ENCODE measurements around the gene CD1D. TPM values are rescaled to one million over a fixed set of nuclear protein-coding genes. Genes with fewer than 3 reads are reported as not detected.
A peak's percentile ranks its signal among the peaks of the same experiment; 100 is the strongest.

CD1D gene
- total RNA-seq, 1 donor = not detected

DNA sequence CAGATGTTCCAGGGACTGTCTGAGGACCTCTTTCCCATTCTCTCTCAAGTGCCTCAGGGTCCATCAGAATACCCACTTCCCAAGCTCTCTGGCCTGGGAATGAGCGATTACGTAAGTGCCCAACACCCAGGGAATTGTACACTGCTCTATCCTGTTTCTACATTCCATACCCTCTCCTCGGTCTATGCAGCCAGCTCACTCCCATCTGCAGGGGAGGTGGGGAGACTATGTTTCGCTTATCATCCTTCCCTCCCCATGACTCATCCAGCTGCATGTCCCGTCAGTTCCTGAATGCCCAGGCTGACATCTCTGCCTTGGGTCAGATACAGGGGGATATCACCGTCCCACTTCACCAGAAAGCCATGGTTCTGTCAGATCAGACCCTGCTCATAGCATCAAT lies 34.5 kb upstream of the CD1D start:
- Histone ChIP-seq H3K27me3 (ENCODE audit: insufficient read depth, low read length) (no peaks in the 10 kb centered on the region), H3K36me3 (ENCODE audit: insufficient read depth, low read length) (no peaks in the 10 kb centered on the region), H3K9me3 (ENCODE audit: low read depth, low read length) (no peaks in the 10 kb centered on the region), H3K4me1 (ENCODE audit: insufficient read depth, low read length) (peaks cover 13% of the 10 kb centered on the region), H4K20me1 (ENCODE audit: insufficient read depth, low read length) (no peaks in the 10 kb centered on the region), H3K4me3 (ENCODE audit: insufficient read depth, low read length) (no peak overlapping the region), H2AFZ (ENCODE audit: low read length) (no peak overlapping the region), H3K79me2 (ENCODE audit: insufficient read depth, low read length) (no peaks in the 10 kb centered on the region), H3K27ac (ENCODE audit: low read depth, low read length) (no peak overlapping the region), H3K4me2 (ENCODE audit: insufficient read depth, low read length) (no peak overlapping the region)
- DNase-seq (ENCODE audit: insufficient read length, low spot score, missing footprints) = no peak
- TF ChIP-seq, protein P1, sequence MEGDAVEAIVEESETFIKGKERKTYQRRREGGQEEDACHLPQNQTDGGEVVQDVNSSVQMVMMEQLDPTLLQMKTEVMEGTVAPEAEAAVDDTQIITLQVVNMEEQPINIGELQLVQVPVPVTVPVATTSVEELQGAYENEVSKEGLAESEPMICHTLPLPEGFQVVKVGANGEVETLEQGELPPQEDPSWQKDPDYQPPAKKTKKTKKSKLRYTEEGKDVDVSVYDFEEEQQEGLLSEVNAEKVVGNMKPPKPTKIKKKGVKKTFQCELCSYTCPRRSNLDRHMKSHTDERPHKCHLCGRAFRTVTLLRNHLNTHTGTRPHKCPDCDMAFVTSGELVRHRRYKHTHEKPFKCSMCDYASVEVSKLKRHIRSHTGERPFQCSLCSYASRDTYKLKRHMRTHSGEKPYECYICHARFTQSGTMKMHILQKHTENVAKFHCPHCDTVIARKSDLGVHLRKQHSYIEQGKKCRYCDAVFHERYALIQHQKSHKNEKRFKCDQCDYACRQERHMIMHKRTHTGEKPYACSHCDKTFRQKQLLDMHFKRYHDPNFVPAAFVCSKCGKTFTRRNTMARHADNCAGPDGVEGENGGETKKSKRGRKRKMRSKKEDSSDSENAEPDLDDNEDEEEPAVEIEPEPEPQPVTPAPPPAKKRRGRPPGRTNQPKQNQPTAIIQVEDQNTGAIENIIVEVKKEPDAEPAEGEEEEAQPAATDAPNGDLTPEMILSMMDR (IDR thresholded peaks at IDR 0.05; ENCODE audit: extremely low read depth, low read depth, low read length) = no peak

DNA sequence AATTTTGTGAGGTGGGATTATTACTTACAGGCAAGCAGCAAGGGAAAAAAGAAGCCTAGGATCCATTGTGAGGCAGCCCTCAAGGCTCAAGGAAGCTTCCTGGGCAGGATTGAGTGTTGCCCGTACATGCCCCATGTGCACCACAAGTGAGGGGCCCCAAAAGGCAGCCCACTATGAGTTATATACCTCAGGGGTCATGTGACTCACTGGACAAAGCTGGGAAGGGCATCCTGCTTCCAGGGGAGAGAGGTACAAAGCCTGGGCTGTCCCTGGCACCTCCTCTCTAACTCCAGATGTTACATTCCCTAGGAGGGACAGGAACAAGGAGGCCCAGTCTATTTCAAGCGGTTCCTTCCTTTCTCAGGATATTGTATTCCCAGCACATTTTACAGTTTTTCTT lies 34.0 kb upstream of the CD1D start:
- H3K4me1 ChIP-seq (ENCODE audit: insufficient read depth, low read length) = peaks cover 13% of the 10 kb centered on the region
- DNase-seq (ENCODE audit: insufficient read length, low spot score, missing footprints) = no peak
- no peaks in the 10 kb centered on the region for H3K27me3 ChIP-seq (ENCODE audit: insufficient read depth, low read length)
- H3K4me3 ChIP-seq (ENCODE audit: insufficient read depth, low read length) = no peak overlapping the region
- H3K36me3 ChIP-seq (ENCODE audit: insufficient read depth, low read length) = no peaks in the 10 kb centered on the region
- TF ChIP-seq, protein P1 (IDR thresholded peaks at IDR 0.05; ENCODE audit: extremely low read depth, low read depth, low read length) = no peak
- no peaks in the 10 kb centered on the region for H3K79me2 ChIP-seq (ENCODE audit: insufficient read depth, low read length)
- no peaks in the 10 kb centered on the region for H3K9me3 ChIP-seq (ENCODE audit: low read depth, low read length)
- H2AFZ ChIP-seq (ENCODE audit: low read length) = no peak overlapping the region
- no peak overlapping the region for H3K4me2 ChIP-seq (ENCODE audit: insufficient read depth, low read length)
- H3K27ac ChIP-seq (ENCODE audit: low read depth, low read length) = no peak overlapping the region
- no peaks in the 10 kb centered on the region for H4K20me1 ChIP-seq (ENCODE audit: insufficient read depth, low read length)

DNA sequence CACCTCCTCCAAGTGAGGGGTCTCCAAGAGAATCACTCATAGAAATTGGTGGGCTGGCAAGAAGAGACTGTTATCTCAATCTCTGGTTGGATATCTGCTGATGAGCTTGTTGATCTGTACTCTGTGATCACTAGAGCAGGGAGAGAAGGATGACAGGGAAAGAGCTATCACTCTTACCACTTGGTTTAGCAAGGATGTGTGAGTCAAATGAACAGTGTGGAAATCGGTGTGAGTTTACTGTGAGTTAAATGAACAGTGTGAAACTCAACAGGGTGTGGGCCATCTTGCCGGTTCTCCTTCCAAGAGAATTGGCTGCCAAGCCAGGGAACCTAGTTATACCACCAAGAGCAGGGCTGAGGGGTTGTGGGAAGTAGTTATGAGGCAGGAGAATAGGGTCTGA lies 33.3 kb upstream of the CD1D start:
- H3K27ac ChIP-seq (ENCODE audit: low read depth, low read length) = no peak overlapping the region
- no peaks in the 10 kb centered on the region for H4K20me1 ChIP-seq (ENCODE audit: insufficient read depth, low read length)
- H3K9me3 ChIP-seq (ENCODE audit: low read depth, low read length) = no peaks in the 10 kb centered on the region
- H3K4me3 ChIP-seq (ENCODE audit: insufficient read depth, low read length) = no peak overlapping the region
- H3K27me3 ChIP-seq (ENCODE audit: insufficient read depth, low read length) = no peaks in the 10 kb centered on the region
- no peaks in the 10 kb centered on the region for H3K36me3 ChIP-seq (ENCODE audit: insufficient read depth, low read length)
- no peak overlapping the region for H3K4me2 ChIP-seq (ENCODE audit: insufficient read depth, low read length)
- no peaks in the 10 kb centered on the region for H3K79me2 ChIP-seq (ENCODE audit: insufficient read depth, low read length)
- TF ChIP-seq, protein P1 (IDR thresholded peaks at IDR 0.05; ENCODE audit: extremely low read depth, low read depth, low read length) = no peak
- peaks cover 13% of the 10 kb centered on the region for H3K4me1 ChIP-seq (ENCODE audit: insufficient read depth, low read length)
- no peak for DNase-seq (ENCODE audit: insufficient read length, low spot score, missing footprints)
- peak overlapping the region; percentile 47 for H2AFZ ChIP-seq (ENCODE audit: low read length)

DNA sequence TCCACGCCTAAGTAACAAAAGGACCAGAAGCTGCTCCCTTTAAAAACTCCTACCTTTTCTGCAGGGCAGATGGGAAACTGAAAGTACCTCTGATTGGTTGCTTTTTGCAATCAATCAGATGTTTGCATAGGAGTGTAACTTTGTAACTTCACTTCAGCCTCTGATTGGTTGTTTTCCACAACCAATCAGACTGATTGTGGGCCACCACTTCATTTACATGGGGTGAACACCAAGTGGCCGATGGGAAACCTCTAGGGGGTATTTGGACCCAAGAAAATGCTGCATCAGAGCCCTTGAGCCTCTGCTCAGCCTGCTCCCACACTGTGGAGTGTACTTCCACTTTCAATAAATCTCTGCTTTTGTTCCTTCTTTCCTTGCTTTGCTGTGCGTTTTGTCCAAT lies 32.8 kb upstream of the CD1D start:
- Histone ChIP-seq H2AFZ (ENCODE audit: low read length) (peak overlapping the region; percentile 47), H3K27me3 (ENCODE audit: insufficient read depth, low read length) (no peaks in the 10 kb centered on the region), H3K9me3 (ENCODE audit: low read depth, low read length) (no peaks in the 10 kb centered on the region), H3K4me1 (ENCODE audit: insufficient read depth, low read length) (peaks cover 13% of the 10 kb centered on the region), H3K79me2 (ENCODE audit: insufficient read depth, low read length) (no peaks in the 10 kb centered on the region), H3K4me2 (ENCODE audit: insufficient read depth, low read length) (no peak overlapping the region), H4K20me1 (ENCODE audit: insufficient read depth, low read length) (no peaks in the 10 kb centered on the region), H3K4me3 (ENCODE audit: insufficient read depth, low read length) (no peak overlapping the region), H3K27ac (ENCODE audit: low read depth, low read length) (no peak overlapping the region), H3K36me3 (ENCODE audit: insufficient read depth, low read length) (no peaks in the 10 kb centered on the region)
- no peak for DNase-seq (ENCODE audit: insufficient read length, low spot score, missing footprints)
- TF ChIP-seq, protein P1 (IDR thresholded peaks at IDR 0.05; ENCODE audit: extremely low read depth, low read depth, low read length) = no peak
